DMS153 treated with DMSO at 0.1 percent for 48 hours (cell line): ENCODE results near the gene DARS2.

Experiments used
- DNase-seq: peaks from one replicate; lab custom pipeline; 2025; ENCODE audit not compliant: unreplicated experiment; lab: John Stamatoyannopoulos, UW

Gene DARS2

GRCh38 chr1:173886746-173887611, 62.5 kb downstream of the DARS2 start:
- DNase-seq, result no peak

DNA sequence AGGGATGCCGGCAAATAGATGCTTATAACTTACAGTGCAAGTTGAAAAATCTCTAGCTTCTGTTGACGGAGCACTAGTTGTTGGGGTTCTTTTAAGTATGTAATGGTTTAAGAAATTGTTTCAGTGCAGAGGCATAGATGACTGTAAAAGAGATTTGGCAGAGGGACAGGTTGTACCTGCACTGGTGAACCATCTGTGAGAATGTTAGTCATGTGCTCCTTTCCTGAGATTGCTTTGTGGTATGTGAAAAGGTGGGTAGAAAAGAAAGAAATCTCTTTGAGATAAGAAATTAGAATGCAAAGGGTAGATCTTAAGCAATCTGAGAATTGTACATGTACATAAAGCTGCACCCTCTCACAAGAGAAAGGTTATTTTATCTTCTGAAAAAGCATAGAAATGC, 63.2 kb downstream of the DARS2 start:
- DNase-seq, result no peak

GRCh38 chr1:173888749-173889148, 64.3 kb downstream of the DARS2 start:
- no peak for DNase-seq

- DNase-seq, result no peak
Observed at GRCh38 chr1:173889885-173890284, 65.4 kb downstream of the DARS2 start.

DNA sequence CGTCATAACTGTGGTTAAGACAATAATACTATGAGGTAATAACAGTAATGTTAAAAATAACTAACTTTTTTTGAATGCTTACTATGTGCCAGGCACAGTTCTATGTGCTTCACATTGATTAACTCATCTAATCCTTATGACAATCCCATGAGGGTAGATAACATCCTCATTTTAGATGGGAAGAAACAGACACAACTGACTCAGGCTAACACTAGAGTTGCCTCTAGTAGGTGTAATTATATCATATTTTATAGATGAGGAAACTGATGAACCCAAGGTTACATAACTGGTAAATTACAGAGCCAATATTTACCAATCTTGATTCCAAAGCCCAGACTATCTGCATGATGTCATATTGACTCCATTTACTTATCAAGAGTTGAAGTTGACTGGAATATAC, 69.1 kb downstream of the DARS2 start:
- no peak for DNase-seq

DNA sequence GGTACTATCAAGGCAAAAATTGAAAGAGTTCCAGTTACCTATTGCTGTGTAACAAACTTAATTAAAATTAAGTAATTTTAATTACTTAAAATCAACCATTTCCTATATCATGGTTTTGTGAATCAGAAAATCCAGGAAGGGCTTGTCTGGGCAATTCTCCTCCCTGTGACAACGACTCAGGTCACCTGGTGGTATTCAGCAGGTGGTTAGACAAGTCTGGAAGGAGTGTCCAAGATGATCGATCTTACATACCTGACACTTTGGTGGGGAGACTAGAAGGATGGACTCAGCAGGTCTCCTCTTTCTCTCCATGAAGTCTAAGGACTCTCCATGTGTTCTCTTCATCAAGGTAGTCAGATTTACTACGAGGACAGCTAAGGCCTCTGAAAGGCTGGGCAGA, 69.7 kb downstream of the DARS2 start:
- no peak for DNase-seq

DNA sequence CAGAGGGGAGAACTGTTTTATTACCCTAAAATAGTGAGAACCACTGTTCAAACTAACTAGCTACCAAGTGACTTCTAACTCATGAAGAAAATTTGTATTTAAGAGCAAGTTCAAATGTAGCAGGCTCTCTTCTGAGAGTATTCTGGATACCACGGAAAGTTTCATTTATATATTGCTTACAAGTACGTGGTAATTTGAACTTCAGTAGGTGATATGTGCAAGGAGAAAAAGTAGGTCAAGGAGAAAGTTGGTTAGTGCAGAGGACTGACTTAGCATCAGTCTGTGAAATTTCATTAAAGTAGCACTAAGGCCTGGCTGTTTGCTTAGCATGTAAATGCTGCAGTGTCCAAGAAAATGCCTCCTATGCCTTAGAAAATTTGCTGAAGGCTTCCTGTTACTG, 76.0 kb downstream of the DARS2 start:
- no peak for DNase-seq

DNA sequence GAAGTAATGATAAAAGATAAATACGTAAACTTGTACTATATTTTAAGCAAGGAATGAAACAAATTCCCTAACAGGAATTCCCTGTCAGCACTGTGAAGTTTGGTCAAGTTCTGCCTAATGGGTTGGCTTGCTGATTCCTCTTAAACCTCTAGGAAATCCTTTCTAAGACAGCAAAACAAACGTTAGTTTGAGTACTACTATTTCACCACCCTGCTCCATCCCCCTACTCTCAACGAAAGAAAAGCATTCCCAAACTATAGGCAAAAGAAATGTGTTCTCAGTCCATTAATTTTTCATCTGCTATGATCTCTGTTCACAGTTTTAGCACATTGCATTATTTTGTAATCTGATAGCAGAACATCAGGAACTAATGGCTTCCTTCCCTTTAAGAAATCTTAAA, 76.5 kb downstream of the DARS2 start:
- no peak for DNase-seq

- no peak for DNase-seq
Observed at GRCh38 chr1:173903827-173904531, 79.5 kb downstream of the DARS2 start.
